NCI-H774 (cell line): ENCODE results near the gene CLVS2.

Source experiments
- DNase-seq: peaks from one replicate; lab custom pipeline; 2025; lab: John Stamatoyannopoulos, UW

CLVS2 gene

GRCh38 chr6:122995921-122996793, at the start of gene CLVS2:
Gene CLVS2, plus strand, starts transcription at chr6:122996235. Its CDS starts 1,543 bp downstream, at chr6:122997778.
- peak; percentile 56 for DNase-seq

- no peak for DNase-seq
Measured at GRCh38 chr6:122947355-122947754, 48.7 kb upstream of the CLVS2 start.

- DNase-seq: no peak
Measured at GRCh38 chr6:122953766-122954165, 42.3 kb upstream of the CLVS2 start.

- no peak for DNase-seq
Measured at GRCh38 chr6:122956376-122956775, 39.7 kb upstream of the CLVS2 start.

- no peak for DNase-seq
Measured at GRCh38 chr6:122962000-122962624, 33.9 kb upstream of the CLVS2 start.

GRCh38 chr6:122969999-122970533, 26.0 kb upstream of the CLVS2 start:
- DNase-seq: no peak

- no peak for DNase-seq
Measured at GRCh38 chr6:122977180-122977579, 18.9 kb upstream of the CLVS2 start.

GRCh38 chr6:122984393-122984792, 11.6 kb upstream of the CLVS2 start:
- DNase-seq: no peak

GRCh38 chr6:122994256-122994655, 1.8 kb upstream of the CLVS2 start:
- DNase-seq: no peak

- no peak for DNase-seq
Measured at GRCh38 chr6:122996794-122997505, 915 bp downstream of the CLVS2 start.

GRCh38 chr6:122997541-122998150, 1.6 kb downstream of the CLVS2 start:
- DNase-seq: no peak

- DNase-seq: no peak
Measured at GRCh38 chr6:122998403-122998975, 2.5 kb downstream of the CLVS2 start.

- DNase-seq: no peak
Measured at GRCh38 chr6:123000244-123000770, 4.3 kb downstream of the CLVS2 start.

GRCh38 chr6:123001540-123001939, 5.5 kb downstream of the CLVS2 start:
- DNase-seq: no peak

- no peak for DNase-seq
Measured at GRCh38 chr6:123007885-123008284, 11.8 kb downstream of the CLVS2 start.

GRCh38 chr6:123009059-123009458, 13.0 kb downstream of the CLVS2 start:
- DNase-seq: no peak

GRCh38 chr6:123014835-123015234, 18.8 kb downstream of the CLVS2 start:
- DNase-seq: no peak

- DNase-seq: peak; percentile 27
Measured at GRCh38 chr6:123016431-123017103, 20.5 kb downstream of the CLVS2 start.

- no peak for DNase-seq
Measured at GRCh38 chr6:123017104-123017682, 21.2 kb downstream of the CLVS2 start.

- no peak for DNase-seq
Measured at GRCh38 chr6:123022975-123023374, 26.9 kb downstream of the CLVS2 start.
